ENCODE measurements around the gene SLC9A7. TPM values are rescaled to one million over a fixed set of nuclear protein-coding genes. Genes with fewer than 3 reads are reported as not detected.

The SLC9A7 gene
- total and polyA plus RNA-seq, 2 donors from 2014 or later, result 2.4 to 16.1 TPM

DNA sequence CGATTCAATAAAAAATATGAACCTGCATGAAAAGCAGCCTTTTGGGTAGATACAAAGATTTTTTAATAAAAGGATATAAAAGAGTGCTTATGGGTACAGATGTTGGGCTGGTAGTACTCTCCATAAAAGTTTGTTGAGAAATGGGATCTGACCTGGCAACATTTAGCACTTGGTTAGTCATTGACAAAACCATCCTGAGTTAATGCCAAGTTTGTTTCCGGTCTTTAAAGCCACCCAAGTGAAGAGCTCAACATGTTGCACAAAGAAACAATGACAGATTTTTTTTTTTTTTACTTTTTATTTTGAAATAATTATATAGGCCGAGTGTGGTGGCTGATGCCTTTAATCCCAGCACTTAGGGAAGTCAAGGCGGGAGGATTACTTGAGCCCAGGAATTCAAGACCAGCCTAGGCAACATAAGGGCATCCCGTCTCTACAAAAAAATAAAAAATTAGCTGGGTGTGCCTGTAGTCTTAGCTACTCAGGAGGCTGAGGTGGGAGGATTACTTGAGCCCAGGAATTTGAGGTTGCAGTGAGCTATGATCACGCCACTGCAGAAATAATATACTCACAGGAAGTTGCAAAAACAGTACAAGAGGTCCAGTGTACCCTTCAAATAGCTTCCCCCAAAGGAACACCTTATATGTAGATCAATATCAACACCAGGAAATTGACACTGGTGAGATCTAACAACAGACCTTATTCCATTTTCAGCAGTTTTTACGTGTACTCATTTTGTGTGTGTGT, 168.8 kb downstream of the SLC9A7 start:
- Histone ChIP-seq H3K36me3 (ENCODE audit: control insufficient read depth in 2 of 3, insufficient read depth in 3 of 3, low read length in 3 of 3) (no peaks in the 10 kb centered on the region), H3K27ac (ENCODE audit: low read depth in 2 of 2, low read length in 2 of 2) (no peak overlapping the region), H3K9ac (ENCODE audit: low read length in 3 of 3) (no peak overlapping the region), H3K4me3 (ENCODE audit: low read length in 3 of 3) (no peak overlapping the region), H3K9me3 (ENCODE audit: control insufficient read depth in 2 of 3, insufficient read depth in 1 of 3, low read length in 3 of 3) (no peaks in the 10 kb centered on the region), H3K4me1 (ENCODE audit: control insufficient read depth in 2 of 3, insufficient read depth in 2 of 3, low read depth in 1 of 3, low read length in 3 of 3) (no peaks in the 10 kb centered on the region), H3K27me3 (ENCODE audit: control insufficient read depth, insufficient read depth, low read length) (no peaks in the 10 kb centered on the region)
- intact Hi-C loops (cut with DNase I), result no loop called here
- FAIRE-seq (no peak), DNase-seq (peak in 2 of 5 donors; percentile 28 to 40)
- TF ChIP-seq CTCF (IDR thresholded peaks at IDR 0.05; ENCODE audit: borderline replicate concordance, extremely low read depth, insufficient read depth), result no peak

DNA sequence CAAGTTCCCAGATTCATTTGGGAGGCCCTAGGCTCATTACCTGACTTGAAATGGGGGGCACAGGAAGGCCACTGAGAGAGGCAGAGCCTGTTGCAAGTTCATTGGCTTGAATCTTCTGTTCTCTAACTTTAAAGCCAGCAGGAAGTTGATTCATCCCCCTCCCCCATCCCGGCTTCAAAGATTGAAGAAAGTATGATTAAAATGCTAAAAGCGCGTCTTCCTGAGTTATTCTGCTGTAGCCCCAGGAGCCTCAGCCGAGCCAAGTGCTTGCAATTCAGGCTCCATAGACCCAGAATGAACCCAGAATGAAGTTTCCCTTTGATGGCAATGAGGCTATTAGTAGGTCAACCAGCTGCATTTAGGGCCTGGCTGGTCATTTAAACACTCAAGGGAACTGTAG, 170.7 kb downstream of the SLC9A7 start:
- no peak overlapping the region for H3K9ac ChIP-seq (ENCODE audit: low read length in 3 of 3)
- no peaks in the 10 kb centered on the region for H3K4me1 ChIP-seq (ENCODE audit: control insufficient read depth in 2 of 3, insufficient read depth in 2 of 3, low read depth in 1 of 3, low read length in 3 of 3)
- TF ChIP-seq CTCF (IDR thresholded peaks at IDR 0.05; ENCODE audit: borderline replicate concordance, extremely low read depth, insufficient read depth), result no peak
- intact Hi-C loops (cut with DNase I), result no loop called here
- no peak overlapping the region for H3K27ac ChIP-seq (ENCODE audit: low read depth in 2 of 2, low read length in 2 of 2)
- DNase-seq (peak in 3 of 5 donors; percentile 13 to 48 (median 27)), FAIRE-seq (no peak)
- no peaks in the 10 kb centered on the region for H3K27me3 ChIP-seq (ENCODE audit: control insufficient read depth, insufficient read depth, low read length)
- H3K4me3 ChIP-seq (ENCODE audit: low read length in 3 of 3), result no peak overlapping the region
- no peaks in the 10 kb centered on the region for H3K9me3 ChIP-seq (ENCODE audit: control insufficient read depth in 2 of 3, insufficient read depth in 1 of 3, low read length in 3 of 3)
- no peaks in the 10 kb centered on the region for H3K36me3 ChIP-seq (ENCODE audit: control insufficient read depth in 2 of 3, insufficient read depth in 3 of 3, low read length in 3 of 3)

- FAIRE-seq (no peak), DNase-seq (peak in 2 of 5 donors; percentile 19 to 79)
- H3K4me1 ChIP-seq (ENCODE audit: control insufficient read depth in 2 of 3, insufficient read depth in 2 of 3, low read depth in 1 of 3, low read length in 3 of 3), result no peaks in the 10 kb centered on the region
- H3K27me3 ChIP-seq (ENCODE audit: control insufficient read depth, insufficient read depth, low read length), result no peaks in the 10 kb centered on the region
- H3K36me3 ChIP-seq (ENCODE audit: control insufficient read depth in 2 of 3, insufficient read depth in 3 of 3, low read length in 3 of 3), result no peaks in the 10 kb centered on the region
- H3K27ac ChIP-seq (ENCODE audit: low read depth in 2 of 2, low read length in 2 of 2), result no peak overlapping the region
- no peak overlapping the region for H3K4me3 ChIP-seq (ENCODE audit: low read length in 3 of 3)
- no peak overlapping the region for H3K9ac ChIP-seq (ENCODE audit: low read length in 3 of 3)
- no peaks in the 10 kb centered on the region for H3K9me3 ChIP-seq (ENCODE audit: control insufficient read depth in 2 of 3, insufficient read depth in 1 of 3, low read length in 3 of 3)
- intact Hi-C loops (cut with DNase I), result no loop called here
- TF ChIP-seq CTCF (IDR thresholded peaks at IDR 0.05; ENCODE audit: borderline replicate concordance, extremely low read depth, insufficient read depth), result no peak
These were observed 171.2 kb downstream of the SLC9A7 start for GRCh38 chrX:46587753-46588171.
